Ramos (cell line): ENCODE data around the gene TFEB.

Experiments used
- in situ Hi-C: fragments of 300-500 bp; cut with MboI; formaldehyde crosslinking; loops from one replicate; pipeline ENCODE4 v1.14.3; 2022; ENCODE audit warnings: low sequenced_read_pairs; ENCODE audit not compliant: unreplicated experiment

TFEB gene

DNA sequence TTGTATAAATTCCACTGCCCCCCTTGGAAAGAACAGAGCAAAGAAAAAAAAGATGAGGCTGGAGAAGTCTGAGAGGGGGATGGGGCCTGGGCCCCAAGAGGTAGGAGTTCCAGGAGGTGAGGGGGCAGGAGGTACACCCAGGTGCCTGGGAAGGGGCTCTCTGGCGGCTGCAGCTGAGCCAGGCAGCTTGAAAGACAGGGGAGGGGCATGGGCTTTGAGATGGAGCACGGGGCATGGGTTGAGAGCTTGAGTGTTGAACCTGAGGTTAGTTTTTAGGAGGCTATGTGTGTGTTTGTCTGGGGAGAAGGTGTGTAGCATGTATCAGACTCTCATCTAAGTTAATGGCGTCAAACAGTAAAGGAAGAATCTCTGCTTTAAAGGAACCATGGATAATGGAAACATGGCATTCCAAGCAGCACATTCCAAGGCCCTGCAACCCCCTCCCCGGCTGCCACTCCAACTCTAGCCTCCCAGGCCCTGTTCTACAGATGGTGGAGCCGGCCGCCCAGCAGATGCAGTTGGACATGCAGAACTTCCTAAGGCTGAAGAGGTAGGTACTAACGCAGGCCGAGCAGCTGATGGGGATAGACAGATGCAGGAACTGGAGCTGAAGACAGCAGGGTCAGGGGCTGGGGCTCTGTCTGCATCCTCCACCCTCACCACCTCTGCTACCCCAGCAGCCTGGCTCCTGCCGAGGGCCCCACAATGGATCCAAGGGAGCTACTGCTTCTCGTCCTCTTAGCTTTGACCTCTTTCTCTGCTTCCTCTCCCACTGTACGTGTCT, 55.0 kb downstream of the TFEB start:
- in situ Hi-C loops, result no loop called here

DNA sequence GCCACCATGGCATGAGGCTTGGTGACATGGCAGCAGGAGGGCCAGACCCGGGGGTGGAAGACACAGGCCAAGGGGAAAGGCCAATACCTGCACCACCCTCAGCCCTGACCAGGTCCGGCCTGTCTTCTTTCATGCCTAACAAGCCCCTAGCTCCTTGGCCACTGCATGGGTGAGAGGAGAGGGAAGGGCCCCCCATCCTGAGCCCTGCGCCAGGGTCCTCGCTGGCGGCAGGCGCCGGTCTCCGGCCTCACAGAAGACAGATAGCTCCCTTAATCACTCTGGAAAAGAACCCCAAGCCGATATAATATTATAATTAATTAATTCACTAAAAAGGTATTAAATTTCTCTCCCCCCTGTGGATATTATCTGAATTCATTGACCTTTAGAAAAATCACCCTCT, 55.7 kb downstream of the TFEB start:
- in situ Hi-C loops, result no loop called here

DNA sequence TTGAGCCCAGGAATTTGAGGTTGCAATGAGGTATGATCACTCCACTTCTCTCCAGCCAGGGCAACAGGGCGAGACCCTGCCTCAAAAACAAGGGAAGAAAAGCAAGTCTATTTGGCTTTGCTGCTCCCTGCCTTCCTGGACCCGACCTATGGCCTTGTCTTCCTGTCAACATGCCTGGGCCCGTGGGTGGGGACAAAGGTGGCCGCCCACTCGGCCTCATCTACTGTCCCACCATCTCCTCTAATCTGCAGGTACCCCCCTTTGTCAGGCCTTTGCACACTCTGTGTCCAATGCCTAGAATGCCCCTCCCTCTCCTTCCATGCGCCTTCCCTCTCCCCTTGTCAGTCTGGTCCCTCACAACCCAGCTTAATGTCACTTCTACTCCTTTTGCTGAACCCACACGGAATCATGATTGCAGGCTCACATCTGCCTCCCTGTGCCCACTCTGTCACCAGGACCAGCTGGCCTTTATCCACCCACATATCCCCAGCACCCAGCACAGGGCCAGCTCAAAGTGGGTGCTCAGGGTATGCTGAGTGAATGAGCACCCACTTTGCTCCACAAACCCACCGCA, 56.8 kb downstream of the TFEB start:
- in situ Hi-C loops, result no loop called here

DNA sequence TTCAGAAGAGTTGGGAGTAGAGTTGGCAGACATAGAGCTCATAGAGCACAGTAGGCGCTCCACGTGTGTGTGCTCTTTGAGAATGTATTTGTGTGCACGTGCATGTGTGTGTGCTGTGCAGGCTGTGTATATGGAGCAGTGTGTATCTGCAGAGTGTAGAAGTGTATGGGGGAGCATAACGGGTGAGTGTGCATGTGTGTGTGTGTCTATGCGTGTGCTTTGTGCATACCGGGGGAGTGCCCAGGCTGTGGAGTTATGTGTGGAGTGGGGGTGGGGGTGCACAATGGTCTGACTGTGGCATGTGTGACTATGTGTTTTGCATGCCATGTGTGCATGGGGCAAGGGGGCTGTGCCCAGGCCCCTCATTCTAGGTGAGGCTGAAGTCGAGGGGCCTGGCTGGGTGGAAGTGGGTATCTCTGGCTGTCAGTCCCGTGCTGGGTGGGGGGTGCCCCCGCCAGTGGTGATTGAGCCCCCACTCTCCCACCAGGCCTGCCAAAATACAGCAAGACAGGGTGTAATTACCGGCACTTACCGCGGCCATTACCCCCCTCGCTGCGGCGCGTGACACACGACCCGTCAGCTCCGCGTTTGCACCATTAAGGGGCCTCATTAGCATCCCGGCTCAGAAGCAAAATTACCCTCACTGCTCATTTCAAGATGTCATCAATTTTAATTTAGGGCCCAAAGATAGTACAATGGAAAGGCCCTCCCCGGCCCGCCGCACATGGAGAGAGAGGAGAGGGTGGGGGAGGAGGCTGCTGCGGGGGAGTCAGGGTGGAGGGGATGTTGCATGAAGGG, 58.1 kb downstream of the TFEB start:
- in situ Hi-C loops, result no loop called here

DNA sequence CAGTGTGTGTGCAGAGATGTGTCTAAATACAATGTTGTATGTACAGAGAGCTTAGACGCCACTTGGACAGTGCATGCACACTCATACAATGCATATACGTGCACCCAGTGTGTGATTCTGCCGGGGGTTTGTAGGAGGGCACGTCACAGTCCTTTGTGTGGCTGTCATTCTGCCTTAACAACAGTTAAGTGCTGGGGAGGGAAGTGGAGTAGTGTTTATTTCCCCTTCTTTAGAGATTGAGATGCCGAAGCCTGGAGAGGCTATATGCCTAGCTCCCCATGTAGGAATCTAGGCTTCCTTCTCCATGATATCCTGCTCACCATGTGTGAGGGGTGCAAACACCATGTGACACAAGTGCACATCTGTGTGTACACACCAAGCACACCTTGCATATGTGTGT, 59.0 kb downstream of the TFEB start:
- in situ Hi-C loops, result no loop called here

DNA sequence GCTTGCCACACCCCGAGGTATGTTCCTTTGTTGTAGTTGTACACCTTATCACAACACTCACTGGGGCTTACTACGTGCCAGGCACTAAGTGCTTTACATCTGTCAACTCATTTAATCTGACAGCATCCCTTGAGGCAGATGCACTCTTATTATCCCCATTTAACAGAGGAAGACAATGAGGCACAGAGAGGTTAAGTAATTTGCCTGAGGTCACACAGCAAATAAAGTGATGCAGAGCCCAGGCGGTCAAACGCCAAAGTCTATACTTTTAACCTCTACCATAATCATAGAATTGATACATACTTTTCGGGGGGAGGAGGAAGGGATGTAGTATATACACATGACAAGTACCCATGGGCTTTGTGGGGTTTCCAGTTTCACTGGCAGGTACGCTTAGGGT, 59.4 kb downstream of the TFEB start:
- in situ Hi-C loops, result no loop called here

DNA sequence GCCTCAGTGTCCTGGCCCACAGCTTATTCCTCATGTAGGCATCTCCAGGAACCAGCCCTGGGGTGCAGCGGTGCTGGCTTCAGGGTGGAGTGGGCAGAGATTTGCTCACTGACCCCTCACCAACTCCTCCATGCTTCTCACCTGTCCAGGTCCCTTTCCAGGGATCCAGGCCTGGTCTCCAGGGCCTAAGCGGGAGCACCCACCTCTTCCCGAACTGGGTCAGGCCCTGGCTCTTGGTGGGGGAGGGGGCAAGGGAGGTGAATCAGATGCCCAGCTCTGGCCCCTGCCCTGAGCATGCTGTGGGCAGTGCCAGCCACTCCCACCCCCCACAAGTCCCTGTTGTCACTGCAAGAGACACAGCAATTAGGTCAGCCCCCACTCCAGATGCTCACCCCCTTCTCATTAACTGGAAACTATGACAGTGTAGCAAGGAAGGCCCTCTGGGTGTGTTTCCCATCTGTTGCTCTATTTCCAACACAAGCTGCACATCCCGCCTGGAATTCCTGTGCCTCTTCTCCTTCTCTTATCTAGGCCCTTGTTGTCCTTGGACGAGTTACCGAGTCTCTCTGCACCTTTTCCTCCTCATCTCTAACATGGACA, 60.1 kb downstream of the TFEB start:
- in situ Hi-C loops, result no loop called here

DNA sequence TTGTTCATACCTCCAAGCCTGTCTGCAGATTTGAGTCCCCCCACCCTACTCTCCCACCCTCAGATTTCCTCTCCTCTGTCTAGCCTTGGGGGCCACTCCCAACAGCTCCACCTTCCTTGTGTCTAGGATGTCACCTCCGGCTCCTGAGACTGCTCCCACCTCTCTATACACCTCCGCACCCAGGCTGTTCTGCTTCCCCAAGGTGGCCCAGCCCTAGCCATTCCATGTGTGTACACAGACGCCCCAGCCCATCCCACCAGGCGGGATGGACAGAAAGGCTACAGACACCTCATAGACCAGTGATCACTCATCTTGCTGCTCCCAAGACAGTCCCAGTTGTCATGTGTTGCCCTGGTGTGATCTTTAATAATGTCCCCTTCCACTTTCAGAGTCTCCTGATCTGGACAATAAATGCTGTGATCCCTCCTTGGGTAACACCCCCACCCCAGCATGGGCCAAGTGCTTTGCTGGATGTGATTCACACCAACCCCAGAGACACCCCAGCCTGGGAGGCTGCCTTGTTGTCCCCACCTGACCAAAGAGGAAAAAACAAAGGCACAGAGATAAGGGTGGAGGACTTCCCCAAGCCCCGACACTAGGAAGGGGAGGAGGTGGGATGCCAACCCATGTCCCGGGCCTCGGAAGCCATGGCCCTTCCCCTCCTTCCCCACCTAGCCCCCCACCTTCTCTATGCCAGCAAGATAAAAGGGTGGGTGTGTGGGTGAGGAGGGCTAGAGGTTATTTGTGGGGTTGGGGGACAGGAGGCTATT, 61.0 kb downstream of the TFEB start:
- in situ Hi-C loops, result no loop called here

DNA sequence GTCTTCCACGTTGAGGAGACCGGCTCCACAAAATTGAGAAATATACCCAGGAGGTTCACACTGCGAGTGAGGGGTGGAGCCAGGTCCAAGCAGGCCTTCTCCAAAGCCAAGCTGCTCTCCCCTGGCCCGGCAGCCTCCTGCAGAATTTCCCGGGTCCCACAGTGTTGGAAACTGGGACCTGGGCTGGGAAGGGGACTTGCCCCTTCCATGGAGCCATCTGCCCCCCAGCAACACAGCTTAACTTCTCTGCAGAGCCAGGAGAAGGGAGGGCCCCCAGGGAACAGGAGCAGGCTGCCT, 61.8 kb downstream of the TFEB start:
- in situ Hi-C loops, result no loop called here

DNA sequence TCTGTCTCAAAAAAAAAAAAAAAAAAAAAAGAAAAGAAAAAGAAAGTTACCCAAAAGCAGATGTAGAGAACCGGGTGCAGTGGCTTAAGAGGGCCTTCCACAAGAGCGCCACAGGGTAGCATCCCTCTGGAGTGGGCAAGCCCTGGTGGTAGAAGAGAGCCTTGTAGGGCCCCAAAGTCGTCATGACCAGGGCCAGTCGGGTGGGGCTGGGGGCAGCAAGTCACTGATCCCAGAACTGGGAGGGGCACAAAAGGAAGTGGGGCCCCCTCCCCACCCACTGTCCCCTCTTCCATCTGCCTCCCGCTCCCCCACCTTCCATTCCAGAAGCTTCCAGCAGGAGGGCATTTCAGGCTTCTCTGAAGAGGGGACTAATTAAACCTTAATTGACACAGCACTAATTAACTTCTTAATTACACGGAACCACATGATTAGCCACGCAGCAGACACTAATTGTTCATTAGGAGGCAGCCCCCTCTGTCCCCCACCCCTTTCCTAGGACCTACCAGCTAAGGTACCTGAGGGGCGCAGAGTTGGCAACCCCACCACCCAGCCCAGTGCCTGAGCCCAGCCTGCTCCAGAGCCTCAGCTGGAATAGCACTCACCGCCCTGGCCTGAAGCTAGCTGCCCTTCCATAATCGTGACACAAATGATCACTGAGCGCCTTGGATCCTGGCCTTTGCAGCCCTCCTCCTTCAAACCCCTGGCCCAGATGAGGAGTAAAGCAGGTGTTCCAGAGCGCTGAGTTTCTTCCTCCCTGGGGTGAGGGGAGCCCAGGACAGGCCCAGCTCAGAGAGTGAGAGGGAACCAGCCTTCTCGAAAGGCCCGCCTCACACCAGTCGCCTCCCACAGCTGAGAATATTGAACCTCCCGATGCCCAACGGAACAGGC, 62.3 kb downstream of the TFEB start:
- in situ Hi-C loops, result no loop called here

DNA sequence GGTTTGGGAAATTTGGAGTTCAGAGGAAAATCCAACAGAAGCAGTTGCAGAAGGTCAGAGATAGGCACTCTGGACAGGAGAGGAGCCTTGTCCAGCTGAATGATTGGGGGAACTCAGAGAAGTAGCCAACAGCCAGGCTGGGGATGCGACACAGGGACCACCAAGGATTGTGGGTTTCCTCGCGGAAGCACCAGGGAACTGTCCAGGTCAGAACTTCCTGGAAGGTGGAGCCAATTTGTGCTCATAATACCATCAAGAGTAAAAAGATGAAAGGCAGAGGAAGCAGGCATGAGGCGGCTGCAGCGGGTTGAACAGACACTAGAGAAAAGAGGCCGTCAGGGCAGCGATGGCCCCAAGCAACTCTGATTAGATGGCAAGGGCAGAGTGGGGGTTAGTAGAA, 63.4 kb downstream of the TFEB start:
- in situ Hi-C loops, result no loop called here

DNA sequence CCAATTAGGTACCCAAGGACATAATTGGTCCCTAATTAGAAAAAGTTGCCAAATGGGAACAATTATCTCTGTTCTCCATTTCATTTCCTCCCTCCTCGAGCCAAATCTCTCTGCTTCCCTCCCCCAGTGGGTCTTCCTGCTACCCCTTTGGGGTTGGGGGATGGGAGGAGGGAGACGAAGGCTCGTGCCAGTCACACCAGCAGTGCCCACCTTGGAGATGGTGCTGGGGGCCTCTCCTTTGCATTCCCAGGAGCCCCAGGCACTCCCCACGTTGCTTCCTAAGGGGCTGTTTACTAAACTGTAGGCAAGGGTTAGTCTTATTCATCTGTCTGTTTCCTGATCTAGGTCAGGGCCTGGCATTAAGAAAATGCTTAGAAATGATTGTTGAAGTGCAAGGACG, 64.0 kb downstream of the TFEB start:
- in situ Hi-C loops, result no loop called here

DNA sequence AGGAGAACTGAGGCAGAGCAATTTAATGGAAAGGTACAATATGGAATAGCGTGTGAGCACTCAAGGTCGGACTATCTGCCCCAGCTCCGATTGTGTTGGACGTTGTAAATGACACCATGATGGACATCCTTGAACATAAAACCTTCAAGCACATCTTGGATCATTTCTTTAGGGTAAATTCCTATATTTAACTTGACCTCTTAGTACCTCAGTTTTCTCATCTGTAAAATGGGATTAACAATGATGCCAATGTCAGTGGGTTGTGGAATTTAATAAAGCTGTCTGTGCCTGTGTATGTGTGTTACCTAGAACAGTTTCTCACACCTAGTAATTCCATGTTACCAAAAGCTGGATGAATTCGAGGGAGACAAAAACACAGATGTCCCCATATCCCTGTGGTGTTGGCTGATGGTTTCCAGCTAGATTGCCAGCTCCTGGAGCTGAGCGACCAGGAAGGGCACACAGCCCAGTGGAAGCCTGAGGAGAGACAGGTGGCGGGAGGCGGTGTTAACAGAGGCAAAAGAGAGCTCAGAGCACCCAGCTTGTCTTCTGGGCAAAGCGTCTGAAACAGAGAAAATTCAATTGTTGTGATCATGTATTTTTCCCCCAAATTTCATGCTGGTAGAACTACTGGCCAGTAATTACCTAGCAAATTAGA, 64.6 kb downstream of the TFEB start:
- in situ Hi-C loops, result no loop called here

DNA sequence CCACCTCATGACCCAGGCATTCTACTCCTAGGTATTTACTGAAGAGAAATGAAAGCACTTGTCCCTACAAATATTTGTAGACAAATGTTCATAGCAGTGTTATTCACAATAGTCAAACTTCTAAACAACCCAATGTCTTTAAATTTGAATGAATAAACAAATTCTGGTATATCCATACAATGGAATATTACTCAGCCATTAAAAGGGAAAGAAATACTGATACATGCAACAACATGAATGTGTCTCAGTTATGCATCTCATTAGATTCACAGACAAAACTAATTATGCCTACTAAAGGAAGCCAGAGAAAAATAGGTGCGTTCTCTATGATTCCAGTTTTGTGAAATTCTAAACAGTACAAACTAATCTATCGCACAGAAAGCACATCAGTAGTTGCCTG, 66.4 kb downstream of the TFEB start:
- in situ Hi-C loops, result no loop called here

DNA sequence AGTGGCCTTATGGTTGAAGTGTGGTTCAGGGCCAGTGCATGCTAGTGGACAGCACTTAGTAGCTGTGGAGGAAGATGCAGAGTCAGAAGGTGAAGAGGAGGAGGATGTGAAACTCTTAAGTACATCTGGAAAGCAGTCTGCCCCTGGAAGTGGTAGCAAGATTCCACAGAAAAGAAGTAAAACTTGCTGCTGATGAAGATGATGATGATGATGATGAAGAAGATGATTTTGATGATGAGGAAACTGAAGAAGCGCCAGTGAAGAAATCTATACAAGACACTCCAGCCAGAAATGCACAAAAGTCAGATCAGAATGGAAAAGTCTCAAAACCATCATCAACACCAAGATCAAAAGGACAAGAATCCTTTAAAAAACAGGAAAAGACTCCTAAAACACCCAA, 68.2 kb downstream of the TFEB start:
- in situ Hi-C loops, result no loop called here

DNA sequence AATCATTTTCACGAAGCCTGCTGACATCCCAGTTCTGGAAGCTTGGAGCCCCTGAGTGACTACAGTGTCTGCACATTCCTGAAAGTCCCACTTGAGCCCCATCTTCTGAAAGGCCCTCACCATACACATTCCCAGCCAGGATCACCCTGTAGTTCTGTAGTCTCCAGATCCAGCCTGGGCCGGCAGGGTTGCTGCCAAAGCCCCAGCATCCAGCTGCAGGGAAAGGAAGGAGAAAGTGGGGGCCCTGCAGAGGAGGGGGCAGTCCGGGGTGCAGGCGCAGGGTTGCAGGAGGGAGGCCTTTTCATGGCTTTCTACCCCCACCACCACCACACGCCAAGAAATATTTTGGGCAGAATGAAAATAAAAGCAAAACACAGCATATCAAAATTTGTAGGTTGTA, 71.1 kb downstream of the TFEB start:
- in situ Hi-C loops, result no loop called here

DNA sequence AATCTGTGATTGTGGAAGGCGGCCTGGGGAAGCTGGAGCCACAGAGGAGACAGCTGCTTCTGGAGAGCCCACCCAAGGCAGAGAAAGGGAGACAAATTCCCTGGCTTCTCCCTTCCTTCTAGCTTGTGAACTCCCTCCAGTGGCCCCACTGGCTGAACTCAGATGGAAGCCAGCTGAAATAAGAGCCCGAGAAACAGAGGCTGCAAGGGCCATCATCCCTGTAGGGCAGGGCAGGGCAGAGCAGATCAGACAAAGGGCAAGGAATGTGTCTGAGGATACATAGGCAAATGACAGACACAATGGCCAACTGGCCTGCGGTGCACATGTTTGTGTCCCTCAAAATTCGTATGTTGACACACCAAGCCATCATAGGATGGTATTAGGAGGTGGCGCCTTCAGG, 71.8 kb downstream of the TFEB start:
- in situ Hi-C loops, result no loop called here

DNA sequence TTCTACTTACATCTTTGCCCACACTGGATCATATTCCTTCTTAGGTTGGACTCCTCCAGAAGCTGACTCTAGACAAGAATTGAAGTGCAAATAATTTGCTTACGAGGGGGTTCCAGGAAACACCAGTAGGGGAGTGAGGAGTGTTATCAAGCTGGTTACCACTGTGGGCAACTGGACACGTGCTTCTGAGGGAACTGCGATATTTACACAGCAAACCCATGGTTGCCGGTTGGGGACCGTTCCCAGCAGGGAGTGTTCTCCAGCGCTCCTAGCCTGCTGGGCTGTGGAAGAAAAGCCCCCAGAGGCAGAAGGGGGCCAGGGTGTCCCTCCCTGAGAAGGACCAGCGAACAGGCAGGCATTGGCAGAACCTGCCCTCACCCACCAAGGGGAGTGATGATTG, 75.5 kb downstream of the TFEB start:
- in situ Hi-C loops, result no loop called here

DNA sequence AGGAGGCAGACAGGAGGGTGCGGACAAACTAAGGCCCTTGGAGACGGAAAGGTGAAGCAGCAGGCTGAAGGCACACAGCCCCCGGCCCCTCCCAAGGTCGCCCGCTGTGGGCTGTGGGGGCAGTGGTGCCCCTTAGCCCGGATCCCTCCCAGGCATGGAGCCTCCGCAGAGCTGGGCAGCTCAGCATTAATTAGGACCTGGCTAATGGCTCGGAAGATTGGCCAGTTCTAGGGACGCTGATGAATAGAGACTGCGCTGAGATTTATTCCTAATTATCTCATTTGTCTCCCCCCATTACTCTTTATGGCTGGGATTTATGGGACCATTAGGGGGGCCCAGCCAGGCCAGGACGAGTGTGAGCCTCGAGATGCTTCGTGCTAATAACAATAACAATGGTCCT, 76.8 kb downstream of the TFEB start:
- in situ Hi-C loops, result no loop called here
